Lung microvascular endothelial cell (primary cell): ENCODE data around the gene NT5E. TPM values are rescaled to one million over a fixed set of nuclear protein-coding genes. Genes with fewer than 3 reads are reported as not detected.
A peak's percentile ranks its signal among the peaks of the same experiment; 100 is the strongest.
"Not testable (repeated sequence)": the region's sequence is repeated elsewhere in the genome, so short reads cannot be mapped to it uniquely, and the experiment has no call there.

ENCODE experiments used
- DNase-seq, 2 donors: peaks; one replicate each; pipeline versions ENCODE4 v3.0.0 to v3.0.0-alpha.2; 2010; ENCODE audit warnings: low read depth in 2 of 2
- total RNA-seq: library from RNA; depleted of rRNA; stranded (reverse); fragments of >200 nt; gene quantifications from 2 replicates; pipeline ENCODE4 v1.2.1, GENCODE V29; 2014

Gene NT5E
- total RNA-seq = 65.7 and 135 TPM in 2 replicates

DNA sequence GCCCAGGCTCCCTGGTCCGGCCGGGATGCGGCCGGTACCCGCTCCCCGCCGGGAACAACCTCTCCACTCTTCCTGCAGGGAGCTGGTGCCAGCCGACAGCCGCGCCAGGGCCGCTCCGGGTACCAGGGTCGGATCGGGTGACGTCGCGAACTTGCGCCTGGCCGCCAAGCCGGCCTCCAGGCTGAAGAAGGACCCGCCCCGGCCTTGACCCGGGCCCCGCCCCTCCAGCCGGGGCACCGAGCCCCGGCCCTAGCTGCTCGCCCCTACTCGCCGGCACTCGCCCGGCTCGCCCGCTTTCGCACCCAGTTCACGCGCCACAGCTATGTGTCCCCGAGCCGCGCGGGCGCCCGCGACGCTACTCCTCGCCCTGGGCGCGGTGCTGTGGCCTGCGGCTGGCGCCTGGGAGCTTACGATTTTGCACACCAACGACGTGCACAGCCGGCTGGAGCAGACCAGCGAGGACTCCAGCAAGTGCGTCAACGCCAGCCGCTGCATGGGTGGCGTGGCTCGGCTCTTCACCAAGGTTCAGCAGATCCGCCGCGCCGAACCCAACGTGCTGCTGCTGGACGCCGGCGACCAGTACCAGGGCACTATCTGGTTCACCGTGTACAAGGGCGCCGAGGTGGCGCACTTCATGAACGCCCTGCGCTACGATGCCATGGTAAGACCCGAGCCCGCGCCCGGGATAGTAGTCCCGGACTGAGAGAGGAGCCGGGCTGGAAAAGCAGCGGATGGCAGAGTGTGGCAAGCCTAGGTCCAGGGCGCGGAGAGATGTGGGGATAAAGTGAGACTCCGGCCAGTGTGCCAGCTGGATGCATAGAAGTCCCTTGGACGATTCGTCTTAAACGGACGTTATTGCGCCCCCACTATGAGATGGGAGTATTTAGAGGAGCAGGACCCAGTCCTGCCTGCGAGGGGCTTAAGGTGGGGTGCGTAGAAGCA lies at the start of gene NT5E:
Gene NT5E (plus strand): TSS at position 266 of the 942 bp plus-strand sequence. CDS start 57 bp downstream, at position 323.
- DNase-seq = peak; percentile 71 to 76

DNA sequence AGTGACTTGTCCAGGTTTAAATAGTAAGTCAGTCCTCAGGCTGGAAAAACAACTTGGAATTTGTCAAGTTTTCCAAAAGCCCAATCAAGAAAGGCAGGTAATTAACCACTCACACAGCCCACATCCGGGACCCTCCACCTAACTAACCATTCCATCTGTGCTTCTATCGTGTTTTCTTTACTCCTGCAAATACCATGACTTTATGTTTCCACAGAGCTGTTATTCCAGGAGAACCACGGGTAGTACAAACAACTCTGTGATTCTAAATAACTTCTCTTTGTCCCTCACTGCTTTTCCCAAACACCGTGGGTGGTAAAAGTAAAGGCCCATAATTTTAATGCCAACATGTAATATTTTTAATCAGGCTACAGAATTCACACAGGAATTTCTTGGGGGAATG lies 49.6 kb upstream of the NT5E start:
- DNase-seq = peak in 1 of 2 donors; percentile 54

DNA sequence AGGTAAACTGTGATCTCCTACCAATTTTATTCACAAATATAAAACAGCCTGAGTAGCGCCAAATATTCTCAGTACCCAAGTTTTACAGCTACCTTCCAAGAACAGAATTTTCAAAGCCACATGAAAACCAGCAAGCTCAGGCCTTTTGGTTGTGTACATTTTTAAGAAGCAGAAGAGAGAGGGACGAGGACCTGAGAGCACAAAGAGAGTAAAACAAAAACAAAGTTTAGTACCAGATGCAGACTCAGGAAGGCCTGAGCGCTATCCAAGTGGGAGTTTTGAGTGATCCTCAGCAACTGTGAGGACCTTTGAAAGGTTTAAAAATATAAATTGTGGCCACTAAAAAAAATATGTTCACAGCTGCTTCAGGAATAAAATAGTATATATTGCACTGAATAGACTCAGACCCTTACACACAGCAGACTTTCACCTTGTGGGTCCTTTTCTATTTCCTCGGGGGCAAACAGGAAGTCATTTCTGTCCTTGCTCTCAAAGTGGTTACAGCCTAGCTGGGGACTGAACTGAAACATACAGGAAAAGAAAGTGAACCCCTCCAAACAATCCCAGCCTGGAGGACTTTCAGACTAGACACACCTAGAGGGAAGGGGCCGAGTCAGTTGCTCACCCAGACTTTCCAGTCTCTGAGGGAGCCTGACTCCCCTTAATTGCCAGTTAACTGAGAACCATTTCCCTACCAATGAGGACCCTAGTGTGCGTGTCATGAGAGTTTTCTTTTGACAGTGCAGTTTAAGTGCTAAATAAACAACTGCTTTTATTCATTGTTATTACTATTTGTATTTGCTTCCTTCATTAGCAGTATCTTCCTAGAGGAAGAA lies 48.5 kb upstream of the NT5E start:
- DNase-seq = no peak

DNA sequence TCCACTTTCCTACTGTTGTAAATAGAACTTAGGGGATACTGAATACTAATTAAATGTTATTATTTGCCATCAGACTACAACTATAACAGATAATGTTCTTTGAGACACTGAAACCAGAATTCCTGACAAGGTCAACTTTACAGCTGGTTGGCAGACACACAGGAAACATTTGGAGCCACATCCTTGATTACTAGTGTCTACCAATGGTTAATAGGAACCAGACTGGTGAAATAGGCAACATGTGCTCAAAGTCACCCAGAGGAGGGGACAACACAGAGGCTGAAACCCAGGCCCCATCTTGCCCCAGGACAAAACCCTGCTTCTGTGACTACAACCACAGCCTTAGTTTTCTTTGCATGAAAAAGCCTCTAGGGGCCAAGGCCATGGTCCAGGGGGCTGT lies 47.8 kb upstream of the NT5E start:
- DNase-seq = peak in 1 of 2 donors; percentile 22

DNA sequence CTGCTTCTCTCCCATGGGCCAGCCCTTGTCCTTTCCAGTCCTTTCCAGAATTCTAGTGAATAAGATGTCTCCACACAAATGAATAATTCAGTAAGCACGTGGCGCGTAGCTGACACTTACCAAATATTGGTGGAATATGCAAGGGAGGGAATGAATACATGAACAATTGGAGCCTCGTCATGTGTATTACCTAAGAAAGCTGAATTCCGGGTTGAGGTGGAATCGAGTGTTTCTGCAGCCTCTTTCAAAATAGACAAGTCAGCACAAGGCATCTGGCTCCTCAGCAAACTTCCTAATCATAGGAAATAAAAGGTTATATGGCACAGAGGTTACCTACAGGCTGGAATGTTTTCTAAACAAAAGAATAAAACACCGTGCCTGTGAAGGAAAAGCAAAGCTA lies 47.0 kb upstream of the NT5E start:
- peak in 1 of 2 donors; percentile 13 for DNase-seq

DNA sequence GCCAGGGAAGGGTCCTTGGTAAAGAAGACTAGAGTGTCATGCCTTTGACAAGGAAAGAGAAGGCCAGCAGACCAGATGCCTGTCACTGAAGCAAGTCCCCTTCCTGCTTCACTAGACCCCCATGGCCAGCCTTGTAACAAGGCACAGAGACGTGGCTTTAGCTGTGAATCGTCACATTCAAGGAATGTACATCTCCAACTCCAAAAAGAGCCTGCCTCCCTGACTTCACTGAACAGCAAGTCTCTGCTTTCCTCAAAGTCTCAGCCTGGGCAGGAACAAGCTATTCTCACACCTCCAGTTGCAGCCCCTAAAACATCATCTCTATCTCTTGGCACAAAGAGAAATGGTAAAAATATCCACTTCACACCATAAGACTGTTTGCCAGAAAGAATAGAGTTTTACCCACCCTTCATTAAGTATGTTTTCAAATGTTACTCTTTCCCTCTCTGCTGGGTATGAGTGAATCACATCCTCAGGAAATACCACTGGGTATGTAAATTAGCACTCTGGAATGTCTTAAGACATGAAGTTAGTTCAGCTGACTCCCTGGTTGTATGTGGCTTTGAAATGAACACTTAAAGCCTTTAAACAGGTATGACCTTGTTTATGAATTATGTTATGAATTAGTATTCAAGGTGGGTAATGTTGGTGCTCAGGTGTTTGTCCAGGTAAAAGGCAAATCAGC lies 46.4 kb upstream of the NT5E start:
- peak in 1 of 2 donors; percentile 90 for DNase-seq

DNA sequence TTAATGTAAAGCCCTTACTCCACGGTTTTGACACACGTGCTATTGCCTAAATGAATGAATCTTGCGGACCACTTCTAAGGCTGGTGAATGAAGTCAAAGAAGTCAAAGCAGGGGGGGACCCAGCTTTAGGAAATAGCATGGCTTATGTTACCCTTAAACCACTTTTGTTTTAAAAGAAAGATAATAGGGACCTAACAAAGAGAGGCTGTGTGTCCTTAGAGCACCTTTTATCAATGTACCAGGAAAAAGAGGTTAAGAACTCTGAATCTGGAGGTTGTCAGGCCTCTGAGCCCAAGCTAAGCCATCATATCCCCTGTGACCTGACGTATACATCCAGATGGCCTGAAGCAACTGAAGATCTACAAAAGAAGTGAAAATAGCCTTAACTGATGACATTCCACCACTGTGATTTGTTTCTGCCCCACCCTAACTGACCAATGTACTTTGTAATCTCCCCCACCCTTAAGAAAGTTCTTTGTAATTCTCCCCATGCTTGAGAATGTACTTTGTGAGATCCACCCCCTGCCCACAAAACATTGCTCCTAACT lies 45.8 kb upstream of the NT5E start:
- not testable (repeated sequence) for DNase-seq

DNA sequence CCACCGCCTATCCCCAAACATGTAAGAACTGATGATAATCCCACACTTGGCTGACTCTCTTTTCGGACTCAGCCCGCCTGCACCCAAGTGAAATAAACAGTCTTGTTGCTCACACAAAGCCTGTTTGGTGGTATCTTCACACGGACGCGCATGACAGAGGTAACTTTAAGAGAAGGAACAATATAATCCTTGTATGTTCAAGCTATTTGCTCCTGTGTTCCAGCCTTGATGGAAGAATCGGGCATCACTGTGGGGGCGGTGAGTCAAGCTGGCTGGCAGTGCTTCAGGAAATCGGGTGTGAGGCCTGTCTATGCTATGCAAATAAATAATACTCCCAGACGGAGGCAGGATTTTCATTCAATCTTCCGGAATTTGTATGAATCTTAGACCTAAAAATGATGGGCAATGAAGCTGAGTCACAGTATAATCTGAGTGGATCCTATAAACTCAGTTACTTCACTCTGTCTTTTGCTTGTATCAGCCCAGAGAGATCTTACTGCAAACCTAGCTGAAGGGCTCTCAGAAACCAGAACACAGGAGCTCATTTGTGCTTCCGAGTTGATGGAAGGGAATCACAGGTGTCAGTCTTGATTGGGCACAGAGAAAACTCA lies 45.2 kb upstream of the NT5E start:
- peak; percentile 63 to 89 for DNase-seq

DNA sequence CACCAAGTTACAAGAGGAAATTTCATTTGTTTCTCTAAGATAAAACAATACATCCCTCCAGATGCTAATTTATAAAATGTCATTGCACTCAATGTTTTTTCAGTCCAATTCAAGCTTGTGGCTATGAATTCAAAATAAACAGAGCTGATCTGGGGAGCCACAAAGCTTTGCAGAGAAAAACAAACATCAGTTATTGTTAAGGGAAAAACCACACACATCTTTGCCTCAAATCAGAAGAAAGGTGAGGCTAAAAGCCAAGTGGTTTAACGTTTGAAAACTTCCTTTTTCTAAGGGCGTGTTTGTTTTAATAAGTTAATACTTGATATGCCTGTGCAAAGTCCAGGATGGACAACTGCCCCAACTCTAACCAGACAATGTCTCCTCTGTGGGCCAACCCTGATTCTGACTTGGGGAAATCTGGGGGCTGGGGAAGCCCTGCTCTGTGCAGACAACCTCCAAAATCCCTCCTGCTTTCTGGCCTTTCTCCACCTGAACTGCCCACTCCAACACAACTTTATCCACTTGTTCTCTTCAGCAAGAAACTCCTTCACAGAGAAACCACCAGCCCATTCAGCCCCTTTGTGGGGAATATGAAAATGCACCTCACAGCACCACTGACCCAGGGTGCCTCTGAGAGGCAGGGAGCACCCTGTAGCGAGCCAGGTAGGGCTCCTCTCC lies 44.6 kb upstream of the NT5E start:
- DNase-seq = peak in 1 of 2 donors; percentile 23

DNA sequence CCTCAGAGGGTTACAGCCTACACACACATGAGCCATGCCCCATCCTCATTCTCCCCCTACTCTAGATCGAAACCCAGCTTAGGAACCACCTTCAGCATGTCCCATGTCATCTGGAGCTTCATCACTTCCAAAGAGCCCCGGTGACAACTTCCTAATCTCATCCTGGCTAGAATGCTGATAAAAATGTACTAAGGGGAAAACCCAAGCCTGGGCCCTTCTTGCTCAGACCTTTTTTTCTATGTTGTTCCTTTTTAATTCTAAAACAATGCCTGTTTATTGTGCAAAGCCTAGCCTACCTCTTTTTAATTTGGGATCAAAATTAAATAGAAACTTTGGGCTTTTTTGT lies 44.1 kb upstream of the NT5E start:
- DNase-seq = peak in 1 of 2 donors; percentile 11

DNA sequence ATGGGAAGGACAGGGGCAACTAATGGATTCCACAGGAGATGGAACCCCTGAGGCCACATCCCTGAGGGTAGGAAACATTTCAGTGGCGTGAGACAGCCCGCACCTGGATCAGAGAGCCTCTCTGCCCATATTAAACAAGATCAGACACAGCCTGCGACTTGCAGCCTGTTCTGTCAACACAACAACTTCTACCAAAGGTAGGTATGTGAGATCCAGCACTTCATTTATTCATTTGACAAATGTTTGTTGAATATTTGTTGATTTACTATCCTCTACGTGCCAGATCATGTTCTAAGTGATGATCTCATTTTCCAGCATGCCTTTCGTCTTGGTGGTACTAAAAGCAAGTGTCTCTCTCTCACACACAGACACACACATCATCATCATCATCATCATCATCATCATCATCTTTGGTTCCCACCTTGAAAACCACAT lies 43.2 kb upstream of the NT5E start:
- DNase-seq = no peak

DNA sequence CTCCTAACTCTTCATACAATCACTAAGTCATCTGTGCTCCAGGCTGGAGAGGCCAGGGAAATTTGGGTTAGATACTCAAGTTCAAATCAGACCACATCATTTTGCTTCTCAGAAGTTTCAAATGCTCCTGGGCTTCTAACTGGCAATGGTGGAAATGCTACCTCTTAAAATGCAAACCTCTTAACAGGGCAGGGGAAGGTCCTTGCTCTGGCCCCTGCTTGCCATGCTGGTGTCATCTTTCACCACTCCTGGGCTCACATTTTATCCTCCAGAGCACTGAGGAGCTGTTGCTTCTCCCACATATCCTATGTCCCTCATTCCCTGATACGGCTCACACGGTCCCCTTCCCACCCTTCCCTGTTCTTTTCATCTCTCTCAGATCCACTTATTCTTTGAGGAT lies 41.8 kb upstream of the NT5E start:
- no peak for DNase-seq

DNA sequence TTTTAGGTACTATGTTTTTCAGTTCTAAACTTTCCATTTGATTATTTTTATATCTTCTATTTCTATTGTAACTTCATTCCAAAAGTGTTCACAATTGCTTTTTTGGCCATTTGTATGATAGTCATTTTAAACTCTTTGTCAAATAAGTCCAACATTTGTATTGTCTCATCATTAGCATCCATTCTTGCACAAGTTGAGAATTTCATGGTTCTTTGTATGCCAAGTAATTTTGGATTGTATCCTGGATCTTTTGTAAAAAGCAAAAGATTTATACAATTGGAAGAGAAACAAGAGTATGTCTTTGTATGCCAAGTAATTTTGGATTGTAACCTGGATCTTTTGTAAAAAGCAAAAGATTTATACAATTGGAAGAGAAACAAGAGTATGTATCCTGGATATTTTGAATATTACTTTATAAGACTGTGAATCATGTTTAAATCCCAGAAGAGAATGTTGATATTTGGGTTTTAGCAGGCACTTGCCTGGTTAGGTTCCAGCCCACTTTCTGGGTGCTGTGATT lies 36.9 kb upstream of the NT5E start:
- no peak for DNase-seq

DNA sequence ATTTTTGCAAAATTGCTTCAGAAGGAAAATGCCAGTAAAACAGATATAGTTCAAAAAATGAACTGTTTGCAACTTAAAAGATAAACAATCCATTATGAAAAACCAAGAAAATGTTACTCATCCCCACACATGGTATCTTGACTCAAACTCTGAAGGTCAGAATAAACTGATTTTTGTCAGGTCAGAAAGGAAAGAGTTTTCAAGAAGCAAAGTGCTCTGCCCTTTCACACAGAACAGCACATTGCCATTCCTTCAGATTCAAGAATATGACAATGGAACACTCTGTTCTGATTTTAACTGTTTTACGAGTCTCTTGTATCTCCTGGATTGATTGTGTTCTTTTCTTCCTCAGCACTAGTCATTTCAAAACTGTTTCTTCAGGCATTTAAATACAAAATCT lies 33.8 kb upstream of the NT5E start:
- no peak for DNase-seq

DNA sequence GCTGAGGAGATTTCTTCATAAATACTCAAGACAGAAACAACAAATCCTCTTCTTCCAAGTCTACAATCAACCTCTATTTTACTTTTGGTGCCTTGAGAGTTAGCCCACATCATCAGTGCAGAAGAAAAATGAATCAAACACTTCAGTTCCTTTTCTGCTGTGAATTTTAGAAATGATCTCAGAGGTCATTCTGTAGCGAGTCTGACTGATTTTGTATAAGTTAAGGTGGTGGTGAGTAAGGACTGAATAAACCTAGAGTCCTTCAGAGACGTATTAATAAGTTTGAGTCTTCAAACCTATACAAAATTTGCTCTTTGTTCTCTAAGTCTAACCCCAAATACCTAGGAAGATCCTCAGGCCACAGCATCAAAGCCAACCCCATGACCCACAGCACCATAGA lies 33.1 kb upstream of the NT5E start:
- no peak for DNase-seq

DNA sequence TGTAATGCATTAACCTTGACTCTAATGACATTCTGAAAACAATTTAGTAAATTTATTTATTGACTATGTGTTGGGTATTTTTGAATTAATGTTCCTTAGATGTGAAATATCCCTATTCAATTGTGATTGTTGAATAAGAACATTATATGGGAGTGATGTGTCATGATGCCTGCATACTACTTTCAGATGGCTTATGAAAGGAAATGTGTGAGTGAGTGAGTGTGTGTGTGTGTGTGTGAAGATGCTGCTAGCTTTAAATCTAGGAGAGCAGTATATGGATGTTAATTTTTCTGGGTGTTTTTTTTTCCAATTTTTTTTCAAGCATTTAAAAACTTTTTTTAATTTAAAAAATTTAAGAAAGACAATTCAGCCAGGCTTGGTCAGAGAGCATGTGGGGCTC lies 32.5 kb upstream of the NT5E start:
- DNase-seq = peak in 1 of 2 donors; percentile 16

DNA sequence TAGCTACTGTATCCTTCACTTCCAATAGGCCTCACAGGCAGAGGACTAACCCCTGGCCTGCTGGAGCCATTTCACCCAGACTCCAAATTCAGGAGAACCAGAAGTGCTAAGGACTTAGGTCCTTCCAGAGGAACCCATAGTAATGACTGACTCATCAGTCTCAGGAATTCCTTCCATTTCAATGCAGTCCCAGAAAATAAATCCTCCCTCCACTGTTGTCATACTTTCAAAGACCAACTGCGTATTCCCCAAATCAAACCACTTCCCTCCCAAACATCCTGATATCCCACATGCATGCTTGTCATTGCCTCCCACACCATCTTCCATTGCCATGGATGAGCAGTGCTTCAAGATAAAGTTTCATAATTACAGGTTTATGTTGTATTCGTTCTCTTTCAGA lies 31.8 kb upstream of the NT5E start:
- DNase-seq = peak in 1 of 2 donors; percentile 62

DNA sequence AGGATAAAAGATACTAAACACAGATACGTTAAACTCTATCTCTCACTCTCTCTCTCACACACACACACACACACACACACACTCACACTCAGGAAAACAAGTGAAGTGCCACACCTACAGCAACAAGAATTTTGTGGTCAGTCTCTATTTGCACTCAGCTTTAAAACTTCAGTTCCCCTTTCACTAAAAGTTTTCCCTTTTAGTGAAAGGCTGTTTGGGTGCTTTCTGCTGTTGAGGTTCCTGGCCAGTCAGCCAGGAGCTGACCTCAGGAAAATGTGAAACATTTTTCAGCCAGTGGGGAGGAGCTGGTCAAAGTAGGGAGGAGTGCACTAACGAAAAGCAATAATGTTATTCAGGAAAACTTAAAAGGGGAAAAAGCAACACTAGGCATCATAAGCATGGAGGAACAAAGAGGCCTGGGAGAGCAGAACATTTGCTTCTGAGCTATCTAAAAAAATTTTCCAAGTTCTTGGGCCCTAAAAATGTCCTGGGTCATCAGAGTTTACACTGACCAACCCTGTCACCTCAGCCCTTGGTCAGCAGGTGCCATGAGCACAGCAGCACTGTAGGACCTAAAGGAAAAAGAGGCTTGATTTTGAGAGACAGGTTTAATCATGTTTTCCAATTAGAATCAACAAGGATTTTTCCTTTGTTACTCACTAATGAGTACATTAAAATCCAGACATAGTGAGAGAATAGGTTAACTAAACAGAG lies 30.7 kb upstream of the NT5E start:
- DNase-seq = peak; percentile 10 to 46

DNA sequence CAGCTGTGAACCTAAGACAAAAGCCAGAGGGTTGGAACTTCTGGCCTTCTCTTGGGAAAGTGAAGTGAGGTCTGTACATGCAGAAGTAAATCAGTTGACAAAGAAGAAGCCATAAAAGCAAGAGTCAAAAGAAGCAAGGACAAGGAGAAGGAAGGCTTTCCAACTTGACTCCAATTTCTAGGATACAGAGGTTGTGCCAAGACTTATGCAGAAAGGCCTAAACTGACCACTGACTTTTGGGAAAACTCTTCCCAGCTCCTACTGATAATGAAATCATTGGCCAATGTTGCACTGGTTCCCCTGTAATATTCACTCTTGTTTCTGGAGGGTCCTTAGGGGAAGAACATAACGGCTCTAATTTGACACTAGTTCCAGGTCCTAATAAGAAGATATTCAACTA lies 29.3 kb upstream of the NT5E start:
- DNase-seq = no peak

DNA sequence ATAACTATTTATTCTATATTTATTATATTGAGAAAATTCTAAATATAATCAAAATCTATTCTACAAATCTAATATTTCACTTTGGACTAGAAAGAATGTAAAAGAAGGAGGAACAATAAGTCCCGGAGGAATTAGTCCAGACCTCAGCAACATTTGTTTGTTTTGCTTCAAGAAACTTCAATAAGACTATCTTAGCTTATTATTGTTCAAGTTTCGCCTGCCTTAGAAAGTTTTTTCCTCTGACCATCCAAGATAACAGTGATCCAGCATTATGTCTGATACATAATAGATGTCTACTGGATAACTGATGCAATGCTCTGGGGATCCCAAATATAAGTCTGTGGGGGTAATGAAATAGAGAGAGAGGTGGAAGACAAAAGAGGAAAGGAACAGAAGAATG lies 28.7 kb upstream of the NT5E start:
- no peak for DNase-seq
